ENCODE results near the gene ADK. TPM values are rescaled to one million over a fixed set of nuclear protein-coding genes. Genes with fewer than 3 reads are reported as not detected.

The ADK gene
- polyA plus RNA-seq, 1 donor (not counting 4 experiments of a cell fraction or from before 2014, with no cell fraction given), result 139 TPM

DNA sequence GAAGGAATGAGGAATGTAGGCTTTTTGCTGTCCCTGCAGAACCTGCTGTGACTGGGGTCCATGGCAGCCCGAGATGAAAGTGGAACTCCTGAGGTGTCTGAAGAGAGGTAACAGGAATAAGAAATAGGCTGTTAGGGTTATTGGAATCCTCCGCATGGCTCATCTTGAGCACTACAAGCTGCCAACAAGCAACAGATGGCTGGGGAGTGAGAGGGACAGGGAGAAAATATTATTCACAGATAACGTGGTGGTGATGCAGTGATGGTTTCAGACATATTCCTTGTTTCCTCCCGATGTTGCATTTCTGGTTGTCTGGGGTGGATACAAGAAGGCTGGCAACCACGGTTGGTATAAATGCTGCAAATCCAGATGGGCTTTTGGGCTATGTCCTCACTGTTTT is 46.5 kb upstream of the ADK start:
- Histone ChIP-seq H3K4me2 (ENCODE audit: control insufficient read depth, extremely low read depth, insufficient read depth, low read depth, low read length) (no peak overlapping the region), H4K20me1 (ENCODE audit: control insufficient read depth, extremely low read depth, insufficient read depth, low read length) (no peaks in the 10 kb centered on the region), H3K27me3 (ENCODE audit: control insufficient read depth, extremely low read depth, insufficient read depth, low read length) (no peaks in the 10 kb centered on the region), H3K9me3 (ENCODE audit: control insufficient read depth, low read depth, low read length) (no peaks in the 10 kb centered on the region), H3K9ac (ENCODE audit: control insufficient read depth, extremely low read depth, insufficient read depth, low read length) (no peak overlapping the region), H3K9me1 (ENCODE audit: control insufficient read depth, extremely low read depth, insufficient read depth, low read length) (no peaks in the 10 kb centered on the region), H3K27ac (ENCODE audit: control insufficient read depth, insufficient read depth, low read length) (no peak overlapping the region), H3K79me2 (ENCODE audit: control insufficient read depth, insufficient read depth, low read length) (no peaks in the 10 kb centered on the region), H3K4me3 (ENCODE audit: control insufficient read depth in 2 of 3, extremely low read depth in 1 of 3, insufficient read depth in 2 of 3, low read depth in 1 of 3, low read length in 3 of 3) (no peak overlapping the region), H2AFZ (ENCODE audit: control insufficient read depth, low read length) (no peak overlapping the region), H3K36me3 (ENCODE audit: control insufficient read depth in 2 of 2, extremely low read depth in 1 of 2, insufficient read depth in 2 of 2, low read length in 2 of 2) (peaks cover 42 to 48% of the 10 kb centered on the region in 2 experiments), H3K4me1 (ENCODE audit: control insufficient read depth, extremely low read depth, insufficient read depth, low read length) (peaks cover 9% of the 10 kb centered on the region)
- dilution Hi-C loops (cut with MboI; ENCODE audit: extremely low pct_ligation_motif_present, low sequenced_read_pairs), result no loop called here
- DNase-seq (ENCODE audit: low read depth, low spot score) (no peak), FAIRE-seq (no peak)
- no peak for TF ChIP-seq EZH2 (IDR thresholded peaks at IDR 0.05; ENCODE audit: low read length)
- no peak for TF ChIP-seq CTCF (optimal IDR thresholded peaks at IDR 0.05 in 1 of 3, IDR thresholded peaks at IDR 0.05 in 1 of 3, conservative IDR thresholded peaks at IDR 0.05 in 1 of 3; ENCODE audit: extremely low read depth in 1 of 3, insufficient read depth in 2 of 3, low read length in 3 of 3)

DNA sequence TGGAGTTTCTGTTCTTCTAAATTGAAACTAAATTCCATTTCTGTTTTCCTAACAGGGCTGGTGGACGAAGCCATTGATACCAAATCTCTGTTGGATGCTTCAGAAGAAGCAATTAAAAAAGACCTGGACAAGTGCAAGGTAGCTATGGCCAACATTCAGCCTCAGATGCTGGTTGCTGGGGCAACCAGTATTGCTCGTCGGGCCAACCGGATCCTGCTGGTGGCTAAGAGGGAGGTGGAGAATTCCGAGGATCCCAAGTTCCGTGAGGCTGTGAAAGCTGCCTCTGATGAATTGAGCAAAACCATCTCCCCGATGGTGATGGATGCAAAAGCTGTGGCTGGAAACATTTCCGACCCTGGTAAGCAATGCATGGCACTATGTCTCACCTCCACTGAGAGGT is 46.0 kb upstream of the ADK start:
- no peak overlapping the region for H2AFZ ChIP-seq (ENCODE audit: control insufficient read depth, low read length)
- H3K4me3 ChIP-seq (ENCODE audit: control insufficient read depth in 2 of 3, extremely low read depth in 1 of 3, insufficient read depth in 2 of 3, low read depth in 1 of 3, low read length in 3 of 3), result no peak overlapping the region
- H3K79me2 ChIP-seq (ENCODE audit: control insufficient read depth, insufficient read depth, low read length), result no peaks in the 10 kb centered on the region
- FAIRE-seq (no peak), DNase-seq (ENCODE audit: low read depth, low spot score) (no peak)
- H3K9me1 ChIP-seq (ENCODE audit: control insufficient read depth, extremely low read depth, insufficient read depth, low read length), result no peaks in the 10 kb centered on the region
- no peaks in the 10 kb centered on the region for H3K27me3 ChIP-seq (ENCODE audit: control insufficient read depth, extremely low read depth, insufficient read depth, low read length)
- peaks cover 4% of the 10 kb centered on the region for H3K4me1 ChIP-seq (ENCODE audit: control insufficient read depth, extremely low read depth, insufficient read depth, low read length)
- H4K20me1 ChIP-seq (ENCODE audit: control insufficient read depth, extremely low read depth, insufficient read depth, low read length), result no peaks in the 10 kb centered on the region
- H3K4me2 ChIP-seq (ENCODE audit: control insufficient read depth, extremely low read depth, insufficient read depth, low read depth, low read length), result no peak overlapping the region
- TF ChIP-seq CTCF (optimal IDR thresholded peaks at IDR 0.05 in 1 of 3, IDR thresholded peaks at IDR 0.05 in 1 of 3, conservative IDR thresholded peaks at IDR 0.05 in 1 of 3; ENCODE audit: extremely low read depth in 1 of 3, insufficient read depth in 2 of 3, low read length in 3 of 3) (no peak), EZH2 (IDR thresholded peaks at IDR 0.05; ENCODE audit: low read length) (no peak)
- dilution Hi-C loops (cut with MboI; ENCODE audit: extremely low pct_ligation_motif_present, low sequenced_read_pairs), result no loop called here
- no peak overlapping the region for H3K27ac ChIP-seq (ENCODE audit: control insufficient read depth, insufficient read depth, low read length)
- H3K9me3 ChIP-seq (ENCODE audit: control insufficient read depth, low read depth, low read length), result no peaks in the 10 kb centered on the region
- no peak overlapping the region for H3K9ac ChIP-seq (ENCODE audit: control insufficient read depth, extremely low read depth, insufficient read depth, low read length)
- H3K36me3 ChIP-seq (ENCODE audit: control insufficient read depth in 2 of 2, extremely low read depth in 1 of 2, insufficient read depth in 2 of 2, low read length in 2 of 2), result peaks cover 43 to 50% of the 10 kb centered on the region in 2 experiments
